Non-pigmented ciliary epithelial cell (primary cell): Measurements from ENCODE around the gene LRRN2.

Source experiments
- DNase-seq: peaks from one replicate; pipeline ENCODE4 v3.0.0-alpha.2; 2010; ENCODE audit warnings: low read depth

LRRN2 gene

GRCh38 chr1:204662530-204662929 is 23.0 kb downstream of the LRRN2 start:
- no peak for DNase-seq

GRCh38 chr1:204660509-204660908 is 25.0 kb downstream of the LRRN2 start:
- no peak for DNase-seq

- DNase-seq: no peak
Observed at GRCh38 chr1:204659056-204659455, 26.5 kb downstream of the LRRN2 start.

GRCh38 chr1:204658295-204658694 is 27.2 kb downstream of the LRRN2 start:
- no peak for DNase-seq

GRCh38 chr1:204653590-204654340 is 31.8 kb downstream of the LRRN2 start:
- no peak for DNase-seq

- no peak for DNase-seq
Observed at GRCh38 chr1:204652497-204652896, 33.0 kb downstream of the LRRN2 start.

GRCh38 chr1:204651843-204652421 is 33.6 kb downstream of the LRRN2 start:
- DNase-seq: no peak

- DNase-seq: no peak
Observed at GRCh38 chr1:204650911-204651570, 34.5 kb downstream of the LRRN2 start.

GRCh38 chr1:204649721-204650521 is 35.6 kb downstream of the LRRN2 start:
- no peak for DNase-seq

GRCh38 chr1:204648576-204648975 is 37.0 kb downstream of the LRRN2 start:
- DNase-seq: no peak

- no peak for DNase-seq
Observed at GRCh38 chr1:204647805-204648153, 37.8 kb downstream of the LRRN2 start.

GRCh38 chr1:204647114-204647804 is 38.3 kb downstream of the LRRN2 start:
- peak; percentile 27 for DNase-seq

GRCh38 chr1:204645666-204646065 is 39.9 kb downstream of the LRRN2 start:
- no peak for DNase-seq

- no peak for DNase-seq
Observed at GRCh38 chr1:204645251-204645650, 40.3 kb downstream of the LRRN2 start.

- DNase-seq: no peak
Observed at GRCh38 chr1:204643503-204643902, 42.0 kb downstream of the LRRN2 start.

GRCh38 chr1:204641936-204642335 is 43.6 kb downstream of the LRRN2 start:
- no peak for DNase-seq

- DNase-seq: no peak
Observed at GRCh38 chr1:204641455-204641854, 44.1 kb downstream of the LRRN2 start.

GRCh38 chr1:204640578-204640977 is 45.0 kb downstream of the LRRN2 start:
- no peak for DNase-seq

GRCh38 chr1:204634260-204634910 is 51.2 kb downstream of the LRRN2 start:
- DNase-seq: no peak

GRCh38 chr1:204633665-204634064 is 51.9 kb downstream of the LRRN2 start:
- no peak for DNase-seq

- DNase-seq: no peak
Observed at GRCh38 chr1:204630132-204630905, 55.2 kb downstream of the LRRN2 start.
